LNCaP clone FGC (cell line): ENCODE results near the gene AMMECR1.

Experiments used
- DNase-seq: peaks from one replicate; pipeline ENCODE4 v3.0.0-alpha.2; 2011; ENCODE audit warnings: low read depth
- H3K4me3 ChIP-seq: 2 replicates; pipeline ENCODE4 v1.5.1; 2011; ENCODE audit warnings: mild to moderate bottlenecking, low read depth, low read length, control low read depth
- CTCF ChIP-seq: IDR thresholded peaks from 2 replicates; pipeline ENCODE4 v1.5.1; 2012; ENCODE audit warnings: mild to moderate bottlenecking; ENCODE audit not compliant: control insufficient read depth, insufficient read depth; ENCODE audit errors: extremely low read depth

AMMECR1 gene

GRCh38 chrX:110215411-110215810, 102.5 kb downstream of the AMMECR1 start:
- H3K4me3 ChIP-seq: no peak overlapping the region
- no peak for TF ChIP-seq CTCF
- no peak for DNase-seq

- no peak for DNase-seq
- TF ChIP-seq CTCF: no peak
- H3K4me3 ChIP-seq: no peak overlapping the region
Observed at GRCh38 chrX:110214684-110215083, 103.2 kb downstream of the AMMECR1 start.

GRCh38 chrX:110213183-110213582, 104.7 kb downstream of the AMMECR1 start:
- no peak overlapping the region for H3K4me3 ChIP-seq
- TF ChIP-seq CTCF: no peak
- DNase-seq: no peak

- DNase-seq: no peak
- TF ChIP-seq CTCF: 0 out of 2 replicates have a peak, but pooled peaks have one; percentile 5
- H3K4me3 ChIP-seq: no peak overlapping the region
Observed at GRCh38 chrX:110212299-110212698, 105.6 kb downstream of the AMMECR1 start.

- H3K4me3 ChIP-seq: no peak overlapping the region
- TF ChIP-seq CTCF: no peak
- DNase-seq: no peak
Observed at GRCh38 chrX:110211340-110211739, 106.5 kb downstream of the AMMECR1 start.

- H3K4me3 ChIP-seq: no peak overlapping the region
- DNase-seq: no peak
- TF ChIP-seq CTCF: no peak
Observed at GRCh38 chrX:110210417-110211139, 107.3 kb downstream of the AMMECR1 start.

GRCh38 chrX:110208092-110208491, 109.8 kb downstream of the AMMECR1 start:
- DNase-seq: no peak
- no peak for TF ChIP-seq CTCF
- no peak overlapping the region for H3K4me3 ChIP-seq
